Stomach (tissue), 4 donors: ENCODE results near the gene ZNF410.

Experiments used
- EP300 ChIP-seq: sonication (generic); formaldehyde crosslinking; IDR thresholded peaks from one replicate; pipeline ENCODE4 v1.6.1; 2017; ENCODE audit warnings: antibody characterized with exemption
- POLR2A ChIP-seq, 4 donors: fragments of 450-650 bp; IDR thresholded peaks; one replicate each; pipeline ENCODE4 v1.6.1; 2016; ENCODE audit warnings: antibody characterized with exemption in 4 of 4, control low read depth in 2 of 4, mild to moderate bottlenecking in 1 of 4, moderate library complexity in 1 of 4
- POLR2AphosphoS5 ChIP-seq, 3 donors: sonication (generic); formaldehyde crosslinking; IDR thresholded peaks; one replicate each; pipeline ENCODE4 v1.6.1; 2016; ENCODE audit warnings: antibody characterized with exemption in 3 of 3
- TF ChIP-seq, protein P1 (sequence below), 7 experiments: fragments of 450-650 bp in 4 of 7; fragments of 200-600 bp in 3 of 7; sonication (generic) in 3 of 7; IDR thresholded peaks; one replicate each; pipeline ENCODE4 v1.5.1; 2016 to 2019; ENCODE audit warnings: antibody characterized with exemption in 7 of 7, control low read depth in 2 of 7, mild to moderate bottlenecking in 1 of 7

DNA sequence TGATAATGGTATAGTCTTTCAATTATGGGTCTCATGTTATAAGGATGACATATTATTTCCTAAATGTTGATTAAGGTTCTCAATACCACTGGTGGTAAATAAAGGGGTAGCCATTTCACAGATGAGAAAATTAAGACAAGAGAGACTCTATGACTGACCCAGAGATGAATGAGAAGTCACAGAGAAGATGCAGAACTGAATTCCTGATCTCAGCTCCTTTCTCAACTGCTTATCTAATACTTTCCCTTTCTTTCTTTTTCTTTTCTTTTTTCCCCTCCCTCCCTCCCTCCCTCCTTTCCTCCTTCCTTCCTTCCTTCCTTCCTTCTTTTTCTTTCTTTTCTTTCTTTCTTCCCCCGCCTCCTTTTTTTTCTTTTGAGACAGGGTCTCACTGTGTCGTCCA is 43.4 kb upstream of the ZNF410 start:
- TF ChIP-seq, protein P1, sequence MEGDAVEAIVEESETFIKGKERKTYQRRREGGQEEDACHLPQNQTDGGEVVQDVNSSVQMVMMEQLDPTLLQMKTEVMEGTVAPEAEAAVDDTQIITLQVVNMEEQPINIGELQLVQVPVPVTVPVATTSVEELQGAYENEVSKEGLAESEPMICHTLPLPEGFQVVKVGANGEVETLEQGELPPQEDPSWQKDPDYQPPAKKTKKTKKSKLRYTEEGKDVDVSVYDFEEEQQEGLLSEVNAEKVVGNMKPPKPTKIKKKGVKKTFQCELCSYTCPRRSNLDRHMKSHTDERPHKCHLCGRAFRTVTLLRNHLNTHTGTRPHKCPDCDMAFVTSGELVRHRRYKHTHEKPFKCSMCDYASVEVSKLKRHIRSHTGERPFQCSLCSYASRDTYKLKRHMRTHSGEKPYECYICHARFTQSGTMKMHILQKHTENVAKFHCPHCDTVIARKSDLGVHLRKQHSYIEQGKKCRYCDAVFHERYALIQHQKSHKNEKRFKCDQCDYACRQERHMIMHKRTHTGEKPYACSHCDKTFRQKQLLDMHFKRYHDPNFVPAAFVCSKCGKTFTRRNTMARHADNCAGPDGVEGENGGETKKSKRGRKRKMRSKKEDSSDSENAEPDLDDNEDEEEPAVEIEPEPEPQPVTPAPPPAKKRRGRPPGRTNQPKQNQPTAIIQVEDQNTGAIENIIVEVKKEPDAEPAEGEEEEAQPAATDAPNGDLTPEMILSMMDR (IDR thresholded peaks at IDR 0.05) = no peak
- TF ChIP-seq POLR2A (IDR thresholded peaks at IDR 0.05) = no peak
- no peak for TF ChIP-seq EP300
- no peak for TF ChIP-seq POLR2AphosphoS5 (IDR thresholded peaks at IDR 0.05)
